Measurements from ENCODE around the gene TOB2.
A peak's percentile ranks its signal among the peaks of the same experiment; 100 is the strongest.
"Not testable (repeated sequence)": the region's sequence is repeated elsewhere in the genome, so short reads cannot be mapped to it uniquely, and the experiment has no call there.

Gene TOB2

DNA sequence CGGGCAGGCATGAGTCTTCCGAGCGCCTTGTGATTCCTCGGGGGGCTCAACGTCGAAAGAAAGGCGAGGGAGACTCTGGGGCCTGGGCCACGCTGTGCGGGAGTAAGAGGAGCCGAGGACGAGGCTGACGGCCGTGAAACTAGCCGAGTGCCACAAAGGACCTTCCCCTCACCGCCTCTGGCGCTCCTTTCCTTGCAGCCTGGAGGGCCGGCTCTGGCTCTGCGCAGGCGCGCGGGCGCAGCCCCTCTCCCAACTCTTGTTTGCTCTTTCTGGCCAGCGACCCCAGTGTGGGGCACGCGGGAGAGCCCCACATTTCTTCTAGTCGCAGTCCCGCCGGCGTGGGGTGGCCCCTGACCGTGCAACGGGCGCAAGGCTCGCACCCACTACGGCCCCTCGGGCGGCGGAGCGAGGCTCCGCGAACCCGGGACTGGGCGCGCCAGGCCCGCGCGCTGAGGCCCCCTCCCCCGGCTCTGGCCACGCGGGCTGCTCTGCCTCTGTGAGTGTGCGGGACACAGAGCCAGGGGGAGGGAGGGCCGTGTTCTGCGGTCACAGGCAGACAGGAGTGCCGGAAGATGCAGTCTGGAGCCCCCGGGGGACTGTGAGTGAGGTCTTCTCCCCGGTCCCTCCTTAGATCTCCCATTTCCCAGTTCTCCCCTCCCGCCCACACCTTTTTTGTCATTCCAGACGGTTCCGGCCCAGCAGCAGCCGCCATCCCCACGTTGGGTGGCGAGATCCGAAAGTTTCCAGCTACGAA is 1.0 kb upstream of the TOB2 start:
- DNase-seq (ENCODE audit: insufficient read length, low spot score) = no peak
- peak; percentile 27; the same call in 1 of the 2 replicates for TF ChIP-seq POLR2A (IDR thresholded peaks at IDR 0.05; ENCODE audit: low read depth, low read length)
- no peak for FAIRE-seq

DNA sequence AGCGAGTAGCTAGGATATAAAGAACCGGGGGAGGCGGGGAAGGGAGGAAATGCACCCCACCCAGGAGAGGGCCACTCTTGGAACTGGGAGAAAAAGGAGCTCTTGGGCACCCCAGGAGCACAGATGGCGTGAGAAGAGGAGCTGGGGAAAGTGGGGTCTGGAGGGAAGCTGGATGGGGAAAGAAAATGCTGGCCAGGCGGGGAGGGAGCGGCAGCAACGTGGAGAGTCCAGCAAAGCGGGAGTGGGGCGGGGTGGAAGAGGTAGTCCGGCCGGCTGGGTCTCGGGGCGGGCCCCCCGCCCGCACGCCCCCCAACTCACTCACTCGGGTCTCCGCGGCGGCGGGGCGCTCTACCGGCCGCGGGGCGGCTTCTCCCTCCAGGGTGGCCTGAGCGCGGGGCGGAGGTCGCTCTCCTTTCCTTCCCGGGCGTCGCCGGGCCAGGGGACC is 522 bp downstream of the TOB2 start:
- no peak for FAIRE-seq
- no peak for TF ChIP-seq POLR2A (IDR thresholded peaks at IDR 0.05; ENCODE audit: low read depth, low read length)
- no peak for DNase-seq (ENCODE audit: insufficient read length, low spot score)

DNA sequence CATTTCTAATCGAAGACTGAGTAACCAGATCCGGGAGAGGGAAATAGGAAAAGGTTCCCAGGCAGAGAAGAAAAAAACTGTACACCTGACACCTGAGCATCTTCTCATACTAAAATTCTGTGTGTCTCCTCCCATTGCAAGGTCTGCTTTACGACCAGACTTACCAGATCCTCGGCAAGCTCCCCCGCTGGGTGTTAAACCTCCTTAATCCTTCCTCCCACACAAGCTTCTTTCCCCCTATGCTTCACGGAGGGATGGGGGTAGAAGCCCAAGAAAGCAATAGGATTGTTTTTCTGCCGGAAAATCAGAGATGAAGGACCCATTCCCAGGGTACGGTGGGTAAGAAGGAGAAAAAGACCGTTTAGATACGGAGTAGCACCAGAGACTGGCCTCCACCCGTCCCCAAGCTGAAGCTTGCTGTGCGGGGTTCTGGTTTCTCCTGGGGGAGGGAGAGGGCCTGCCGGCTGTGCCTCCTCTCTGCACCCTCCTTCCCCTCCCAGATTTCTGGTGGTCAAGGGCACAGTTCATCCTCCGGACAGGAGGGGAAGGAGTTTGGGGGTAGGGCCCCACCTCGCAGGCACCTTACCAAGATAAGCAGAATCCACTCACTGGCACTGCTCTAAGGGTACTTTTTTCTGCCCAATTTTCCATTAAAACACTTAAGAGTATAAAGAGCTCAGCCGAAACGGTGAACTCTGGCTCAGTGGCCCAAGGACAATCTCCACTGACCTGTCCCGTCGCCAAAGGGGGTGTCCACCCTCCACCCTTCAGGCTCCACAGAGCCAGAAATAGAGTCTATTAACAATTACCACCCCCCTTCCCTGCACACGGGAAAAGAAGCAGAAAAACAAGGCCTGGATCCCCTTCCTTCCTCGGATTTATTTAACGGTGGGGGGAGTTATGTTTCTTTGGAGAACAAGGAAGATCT is 1.2 kb downstream of the TOB2 start:
- TF ChIP-seq POLR2A (IDR thresholded peaks at IDR 0.05; ENCODE audit: low read depth, low read length) = no peak
- DNase-seq (ENCODE audit: insufficient read length, low spot score) (no peak), FAIRE-seq (no peak)

DNA sequence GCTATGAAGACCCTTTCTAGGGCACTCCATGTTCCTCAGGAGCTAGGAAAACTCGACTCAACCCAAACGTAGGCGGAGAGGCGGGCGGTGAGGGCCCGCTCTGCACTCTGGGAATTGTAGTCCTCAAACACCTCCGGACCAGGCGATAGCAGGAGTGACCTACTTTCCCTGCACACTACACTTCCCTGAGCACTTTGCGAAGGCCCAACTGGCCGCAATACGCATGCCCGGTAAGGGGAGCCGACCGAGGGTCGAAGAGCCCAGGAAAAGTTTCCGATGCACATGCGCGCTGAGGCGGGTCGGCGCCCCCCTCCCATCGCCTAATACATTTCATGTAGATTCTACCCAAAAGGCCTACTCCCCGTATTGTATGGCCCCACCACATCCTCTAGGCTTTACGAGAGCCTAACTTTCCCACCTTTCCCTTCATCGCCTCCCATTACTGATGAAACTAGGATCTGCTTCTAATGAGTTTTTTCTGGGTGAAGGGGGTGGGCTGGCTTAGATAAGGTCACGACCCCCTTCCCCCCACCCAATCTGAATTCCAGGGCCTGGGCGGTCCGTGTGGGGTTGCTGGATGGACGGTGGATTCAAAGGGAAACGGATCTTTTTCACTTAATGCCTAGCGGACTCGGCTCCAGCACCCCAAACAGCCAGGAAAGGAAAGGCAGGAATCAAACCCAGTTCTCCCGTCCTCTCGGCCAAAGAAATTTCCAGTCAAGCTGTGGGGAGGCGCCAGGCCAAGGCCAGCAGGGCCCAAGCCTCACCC is 2.1 kb downstream of the TOB2 start:
- TF ChIP-seq POLR2A (IDR thresholded peaks at IDR 0.05; ENCODE audit: low read depth, low read length) = no peak
- DNase-seq (ENCODE audit: insufficient read length, low spot score) (peak; percentile 75), FAIRE-seq (peak; percentile 23)

DNA sequence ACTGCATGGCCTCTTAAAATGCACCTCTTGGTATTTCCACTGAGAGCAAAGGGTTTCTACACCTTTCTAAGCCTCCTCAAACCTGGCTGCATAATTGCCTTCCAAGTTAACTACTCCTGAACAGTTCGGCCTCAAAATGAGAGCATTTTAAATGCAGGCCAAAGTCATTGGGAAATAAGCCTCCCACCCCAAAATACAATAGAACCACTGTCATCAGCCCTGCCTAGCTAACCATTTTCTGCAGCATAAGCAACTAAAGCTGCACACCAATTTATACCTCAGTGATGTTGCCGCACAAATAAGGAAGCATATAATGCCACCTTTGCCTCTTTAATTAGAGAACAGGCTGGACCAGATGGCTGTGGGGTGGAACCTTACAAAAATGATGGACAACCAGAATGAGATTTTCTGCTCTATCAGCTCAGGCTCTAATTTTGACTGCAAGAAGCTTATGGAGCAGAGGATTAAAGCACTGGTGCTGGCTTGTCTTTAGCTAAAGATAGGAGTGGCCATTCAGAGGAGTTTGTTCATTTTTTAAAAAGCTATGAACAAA is 4.3 kb downstream of the TOB2 start:
- DNase-seq (ENCODE audit: insufficient read length, low spot score) = no peak
- FAIRE-seq = no peak
- TF ChIP-seq POLR2A (IDR thresholded peaks at IDR 0.05; ENCODE audit: low read depth, low read length) = no peak

DNA sequence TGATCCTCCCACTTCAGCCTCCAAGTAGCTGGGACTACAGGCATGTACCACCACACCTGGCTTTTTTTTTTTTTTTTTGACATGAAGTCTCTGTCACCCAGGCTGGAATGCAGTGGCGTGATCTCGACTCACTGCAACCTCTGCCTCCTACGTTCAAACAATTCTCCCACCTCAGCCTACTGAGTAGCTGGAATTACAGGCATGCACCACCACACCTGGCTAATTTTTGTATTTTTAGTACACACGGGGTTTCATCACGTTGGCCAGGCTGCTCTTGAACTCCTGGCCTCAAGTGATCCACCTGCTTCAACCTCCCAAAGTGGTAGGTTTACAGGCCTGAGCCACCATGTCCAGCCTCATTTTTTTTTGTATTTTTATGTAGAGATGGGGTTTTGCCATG is 6.1 kb downstream of the TOB2 start:
- FAIRE-seq; DNase-seq (ENCODE audit: insufficient read length, low spot score): not testable (repeated sequence)

DNA sequence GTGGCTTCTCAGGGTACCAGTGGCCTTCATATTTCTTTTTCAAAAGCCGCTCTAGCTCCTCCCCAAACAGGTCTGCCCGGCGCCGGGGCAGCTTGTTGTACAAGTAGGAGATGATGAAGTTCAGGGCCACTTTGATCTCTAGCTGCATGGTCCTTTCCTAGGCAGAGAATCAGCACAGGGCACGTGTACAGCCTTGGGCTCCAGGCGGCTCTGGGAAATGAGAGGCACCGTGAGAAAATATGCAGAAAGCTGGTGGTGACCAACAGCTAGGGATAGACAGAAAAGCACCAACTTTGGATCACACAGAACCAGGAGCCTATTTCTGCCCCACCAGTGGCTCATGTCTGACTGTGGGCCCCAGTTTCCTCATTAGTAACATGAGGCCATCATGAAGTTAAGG is 9.4 kb downstream of the TOB2 start:
- TF ChIP-seq POLR2A (IDR thresholded peaks at IDR 0.05; ENCODE audit: low read depth, low read length) = no peak
- DNase-seq (ENCODE audit: insufficient read length, low spot score) (no peak), FAIRE-seq (no peak)

DNA sequence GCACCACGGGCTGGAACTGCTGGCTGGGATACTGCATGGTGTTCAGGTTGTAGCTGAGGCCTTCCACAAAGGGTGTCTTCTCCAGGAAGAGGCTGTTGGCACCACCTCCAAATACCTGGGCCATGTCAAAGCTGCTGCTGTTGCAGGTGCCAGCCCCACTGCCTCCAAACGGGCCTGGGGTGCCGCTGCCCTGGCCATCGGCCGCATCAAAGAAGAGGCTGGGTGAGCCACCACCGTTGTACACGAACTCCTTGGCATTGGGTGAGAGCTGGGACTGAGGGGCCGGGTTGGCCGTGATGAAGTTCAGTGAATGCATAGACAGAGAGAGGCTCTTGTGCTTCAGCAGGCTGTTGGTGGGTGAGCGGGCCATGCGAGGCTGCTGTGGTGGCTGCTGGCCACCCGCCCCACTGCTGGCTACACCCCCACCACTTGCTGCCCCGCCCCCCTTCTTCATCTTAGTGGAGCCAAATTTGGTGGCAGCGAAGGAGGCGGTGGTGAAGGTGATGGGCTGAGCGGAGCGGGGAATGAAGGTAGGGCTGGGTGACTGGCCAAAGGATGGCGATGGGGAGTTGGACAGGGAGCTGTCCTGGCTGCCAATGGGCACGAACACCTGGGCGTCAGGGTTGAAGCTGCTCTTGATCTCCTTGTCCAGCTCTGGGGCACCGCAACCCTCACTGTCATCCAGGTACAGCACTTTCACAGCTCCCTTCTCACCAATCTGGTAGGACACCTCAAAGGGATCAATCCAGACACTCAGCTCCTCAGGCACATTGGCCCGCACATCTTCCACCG is 10.1 kb downstream of the TOB2 start:
- DNase-seq (ENCODE audit: insufficient read length, low spot score) (no peak), FAIRE-seq (no peak)
- no peak for TF ChIP-seq POLR2A (IDR thresholded peaks at IDR 0.05; ENCODE audit: low read depth, low read length)

DNA sequence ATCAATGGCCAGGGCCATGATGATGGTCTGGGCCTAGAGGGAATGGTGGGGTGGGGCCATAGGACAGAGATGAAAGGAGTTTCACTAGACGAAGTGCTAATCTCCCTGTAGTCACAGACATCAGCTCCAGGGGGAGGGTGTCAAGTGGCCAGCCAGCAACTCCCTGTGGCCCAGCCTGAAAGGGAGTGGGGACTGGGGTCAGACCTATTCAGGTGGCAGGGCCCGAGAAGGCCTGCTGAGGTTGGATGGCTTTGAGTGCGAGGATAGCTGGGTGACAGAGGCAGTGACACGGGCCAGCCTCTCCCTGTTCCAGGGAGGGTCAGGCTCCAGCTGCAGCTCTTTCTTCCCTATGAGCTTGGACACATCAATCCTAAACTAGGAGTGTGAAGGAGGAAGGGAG is 11.0 kb downstream of the TOB2 start:
- TF ChIP-seq POLR2A (IDR thresholded peaks at IDR 0.05; ENCODE audit: low read depth, low read length) = no peak
- FAIRE-seq (no peak), DNase-seq (ENCODE audit: insufficient read length, low spot score) (no peak)

DNA sequence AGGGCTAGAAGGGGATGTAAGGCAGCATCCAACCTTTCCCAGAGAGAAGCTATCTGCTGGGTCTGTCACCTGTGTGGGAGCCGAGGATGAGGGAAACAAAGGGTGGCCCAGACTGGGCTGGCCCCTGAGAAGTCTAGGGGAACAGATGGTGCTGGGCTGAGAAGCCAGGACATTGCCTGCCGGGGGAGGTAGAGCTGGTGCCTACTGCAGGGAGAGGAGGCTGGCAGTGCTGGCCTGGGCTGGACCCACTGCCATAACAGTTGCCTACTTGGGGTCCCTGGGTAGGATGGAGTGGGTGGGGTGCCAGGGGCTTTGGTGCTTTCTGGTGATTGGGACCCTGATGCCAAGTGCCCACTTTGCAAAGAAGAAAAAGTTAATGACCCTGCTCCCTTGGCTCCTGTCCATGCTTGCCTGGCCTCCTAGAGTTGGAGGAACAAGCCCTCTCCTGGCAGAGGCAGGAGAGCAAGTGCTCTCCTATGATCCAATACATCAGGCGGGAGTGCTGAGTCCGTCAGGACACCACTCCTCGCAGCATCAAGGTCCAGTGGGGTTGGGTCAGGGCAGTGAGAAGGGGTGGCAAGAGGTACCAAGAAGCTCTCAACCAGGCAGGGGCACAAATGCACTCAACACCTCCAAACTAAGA is 12.1 kb downstream of the TOB2 start:
- not testable (repeated sequence) for DNase-seq (ENCODE audit: insufficient read length, low spot score); FAIRE-seq

DNA sequence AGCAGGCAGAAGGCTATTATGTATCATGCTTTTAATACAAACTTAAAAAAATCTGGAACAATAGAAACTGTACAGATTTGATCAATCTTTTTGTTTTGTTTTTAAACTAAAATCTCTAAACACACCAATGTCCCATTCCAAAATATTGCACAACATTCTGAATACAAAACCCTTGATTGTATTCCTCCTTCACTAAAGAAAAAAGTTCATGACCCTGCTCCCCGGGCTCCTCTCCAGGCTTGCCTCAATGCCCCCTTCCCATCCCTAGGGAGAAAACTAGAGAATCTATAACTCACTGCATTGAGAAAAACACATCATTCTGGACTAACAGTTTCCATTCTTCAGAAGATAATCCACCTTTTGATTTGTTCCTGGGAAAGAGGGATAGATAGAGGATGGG is 13.1 kb downstream of the TOB2 start:
- not testable (repeated sequence) for FAIRE-seq

DNA sequence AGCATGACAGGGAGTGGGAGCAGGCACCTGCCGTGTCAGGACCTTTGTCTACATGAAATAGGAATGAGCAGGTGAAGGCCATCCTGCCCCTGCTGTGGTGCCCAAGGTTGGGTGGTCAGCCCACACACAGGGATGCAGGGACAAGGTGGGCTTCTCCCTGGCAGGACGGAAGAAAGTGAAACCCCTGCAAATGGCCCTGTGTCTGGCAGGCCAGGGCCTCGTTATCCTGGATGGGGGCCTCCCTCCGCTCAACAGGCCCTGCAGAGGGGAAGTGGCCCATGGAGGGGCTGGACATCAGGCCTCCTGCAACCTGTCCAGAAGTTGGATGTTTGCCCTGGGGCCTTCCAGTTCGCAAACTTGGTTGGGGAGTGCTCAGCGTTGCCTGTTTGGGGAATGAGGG is 14.9 kb downstream of the TOB2 start:
- FAIRE-seq (no peak), DNase-seq (ENCODE audit: insufficient read length, low spot score) (no peak)
- TF ChIP-seq POLR2A (IDR thresholded peaks at IDR 0.05; ENCODE audit: low read depth, low read length) = no peak

More for the DNA sequence above, 13.1 kb downstream of the TOB2 start:
- DNase-seq (ENCODE audit: insufficient read length, low spot score) = not testable (repeated sequence)

DNA sequence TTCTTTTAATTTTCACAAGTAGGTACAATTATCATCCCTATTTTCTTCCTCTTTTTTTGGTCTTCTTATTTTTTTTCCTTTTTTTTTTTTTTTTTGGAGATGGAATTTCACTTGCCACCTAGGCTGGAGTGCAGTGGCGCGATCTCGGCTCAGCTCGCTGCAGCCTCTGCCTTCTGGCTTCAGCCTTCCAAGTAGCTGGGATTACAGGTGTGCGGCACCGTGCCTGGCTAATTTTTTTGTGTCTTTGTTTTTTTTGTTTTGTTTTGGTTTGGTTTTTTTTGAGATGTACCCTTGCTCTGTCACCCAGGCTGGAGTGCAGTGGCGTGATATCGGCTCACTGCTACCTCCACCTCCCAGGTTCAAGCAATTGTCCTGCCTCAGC is 16.7 kb downstream of the TOB2 start:
- FAIRE-seq = no peak
- TF ChIP-seq POLR2A (IDR thresholded peaks at IDR 0.05; ENCODE audit: low read depth, low read length) = no peak
- no peak for DNase-seq (ENCODE audit: insufficient read length, low spot score)

All from H54 (cell line).